ENCODE data around the gene SLC18A3.

The SLC18A3 gene

GRCh38 chr10:49610114-49610457, at the start of gene SLC18A3:
Gene SLC18A3 (plus strand): TSS chr10:49610310. CDS start chr10:49610741, 431 bp downstream.
- no peak within 1 kb of the TSS for H3K27ac Mint-ChIP-seq
- H3K36me3 Mint-ChIP-seq (ENCODE audit: low read depth) = peaks cover 1% of the 10 kb centered on the region
- peaks cover 71% of the 10 kb centered on the region for H3K27me3 Mint-ChIP-seq (ENCODE audit: low read depth)
- no peaks in the 10 kb centered on the region for H3K9me3 Mint-ChIP-seq
- H3K4me1 Mint-ChIP-seq (ENCODE audit: low read depth) = peaks cover 7% of the 10 kb centered on the region
- no peak for DNase-seq (ENCODE audit: low spot score)
- no peak within 1 kb of the TSS for H3K4me3 Mint-ChIP-seq

- Mint-ChIP-seq H3K9me3 (peaks cover 3% of the 10 kb centered on the region), H3K27me3 (ENCODE audit: low read depth) (no peaks in the 10 kb centered on the region), H3K4me1 (ENCODE audit: low read depth) (peaks cover 19% of the 10 kb centered on the region)
Observed at GRCh38 chr10:49560526-49560925, 49.6 kb upstream of the SLC18A3 start.

GRCh38 chr10:49562893-49563292, 47.2 kb upstream of the SLC18A3 start:
- H3K27me3 Mint-ChIP-seq (ENCODE audit: low read depth) = peaks cover 2% of the 10 kb centered on the region
- peaks cover 13% of the 10 kb centered on the region for H3K9me3 Mint-ChIP-seq
- H3K27ac Mint-ChIP-seq = peak overlapping the region; percentile 33
- no peak overlapping the region for H3K4me3 Mint-ChIP-seq
- peaks cover 27% of the 10 kb centered on the region for H3K4me1 Mint-ChIP-seq (ENCODE audit: low read depth)
- H3K36me3 Mint-ChIP-seq (ENCODE audit: low read depth) = peaks cover 4% of the 10 kb centered on the region
- DNase-seq (ENCODE audit: low spot score) = no peak

More at GRCh38 chr10:49560526-49560925, 49.6 kb upstream of the SLC18A3 start:
- H3K27ac Mint-ChIP-seq = no peak overlapping the region
- H3K4me3 Mint-ChIP-seq = no peak overlapping the region
- H3K36me3 Mint-ChIP-seq (ENCODE audit: low read depth) = no peaks in the 10 kb centered on the region
- DNase-seq (ENCODE audit: low spot score) = no peak

DNA sequence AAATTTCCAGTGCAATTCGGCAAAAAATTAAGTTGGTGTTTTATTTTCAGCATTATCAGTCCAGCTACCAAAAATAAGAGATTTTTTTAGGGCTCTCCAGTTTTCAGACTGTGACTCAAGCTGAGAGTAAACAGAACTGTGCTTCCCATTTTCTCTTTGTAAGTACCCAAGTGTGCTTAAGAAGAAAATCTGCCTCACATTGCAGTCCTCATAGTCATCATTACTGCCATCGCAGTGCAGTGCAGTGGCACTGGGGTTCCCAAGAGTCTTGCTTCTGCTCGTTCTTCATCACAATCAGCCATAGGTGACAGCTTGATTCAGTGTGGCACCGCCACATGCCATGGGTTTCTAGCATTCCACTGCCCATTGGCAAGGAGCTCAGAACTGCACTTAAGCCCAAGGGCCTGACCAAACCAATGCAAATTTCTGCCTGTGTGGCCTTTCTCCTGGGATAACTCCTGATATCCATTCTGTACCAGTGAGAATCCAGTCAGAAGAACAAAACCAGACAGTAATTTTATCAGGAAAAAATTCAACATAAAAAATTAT, 45.6 kb upstream of the SLC18A3 start:
- peaks cover 13% of the 10 kb centered on the region for H3K9me3 Mint-ChIP-seq
- no peak for DNase-seq (ENCODE audit: low spot score)
- H3K4me1 Mint-ChIP-seq (ENCODE audit: low read depth) = peaks cover 43% of the 10 kb centered on the region
- H3K27ac Mint-ChIP-seq = no peak overlapping the region
- H3K27me3 Mint-ChIP-seq (ENCODE audit: low read depth) = peaks cover 2% of the 10 kb centered on the region
- no peak overlapping the region for H3K4me3 Mint-ChIP-seq
- H3K36me3 Mint-ChIP-seq (ENCODE audit: low read depth) = peaks cover 4% of the 10 kb centered on the region

GRCh38 chr10:49567810-49568209, 42.3 kb upstream of the SLC18A3 start:
- H3K27me3 Mint-ChIP-seq (ENCODE audit: low read depth) = peaks cover 2% of the 10 kb centered on the region
- peaks cover 4% of the 10 kb centered on the region for H3K36me3 Mint-ChIP-seq (ENCODE audit: low read depth)
- H3K27ac Mint-ChIP-seq = peak overlapping the region; percentile 84
- peak overlapping the region; percentile 59 for H3K4me3 Mint-ChIP-seq
- no peak for DNase-seq (ENCODE audit: low spot score)
- peaks cover 13% of the 10 kb centered on the region for H3K9me3 Mint-ChIP-seq
- peaks cover 49% of the 10 kb centered on the region for H3K4me1 Mint-ChIP-seq (ENCODE audit: low read depth)

DNA sequence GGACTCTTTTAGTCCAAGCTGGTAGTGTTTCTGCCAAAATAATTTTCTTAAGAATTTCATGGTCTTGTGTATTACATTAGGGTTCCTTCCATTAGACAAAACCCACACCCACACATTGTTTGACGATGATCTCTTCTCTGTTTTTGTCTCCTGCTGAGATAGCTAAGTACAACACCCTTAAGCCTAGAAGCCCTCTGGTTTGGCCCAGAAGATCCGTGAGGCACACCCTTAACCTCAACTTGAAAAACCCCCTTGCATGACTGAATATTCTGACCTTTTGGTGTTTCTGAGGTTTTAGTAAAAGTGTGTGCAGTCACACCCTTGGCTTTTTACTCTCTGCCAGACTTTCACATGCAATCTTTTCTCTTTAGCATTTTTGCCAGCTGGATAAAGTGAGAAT, 41.9 kb upstream of the SLC18A3 start:
- DNase-seq (ENCODE audit: low spot score) = peak; percentile 47
- Mint-ChIP-seq H3K4me1 (ENCODE audit: low read depth) (peaks cover 49% of the 10 kb centered on the region), H3K36me3 (ENCODE audit: low read depth) (peaks cover 4% of the 10 kb centered on the region), H3K9me3 (peaks cover 13% of the 10 kb centered on the region), H3K27me3 (ENCODE audit: low read depth) (peaks cover 2% of the 10 kb centered on the region), H3K4me3 (peak overlapping the region; percentile 59), H3K27ac (peak overlapping the region; percentile 84)

DNA sequence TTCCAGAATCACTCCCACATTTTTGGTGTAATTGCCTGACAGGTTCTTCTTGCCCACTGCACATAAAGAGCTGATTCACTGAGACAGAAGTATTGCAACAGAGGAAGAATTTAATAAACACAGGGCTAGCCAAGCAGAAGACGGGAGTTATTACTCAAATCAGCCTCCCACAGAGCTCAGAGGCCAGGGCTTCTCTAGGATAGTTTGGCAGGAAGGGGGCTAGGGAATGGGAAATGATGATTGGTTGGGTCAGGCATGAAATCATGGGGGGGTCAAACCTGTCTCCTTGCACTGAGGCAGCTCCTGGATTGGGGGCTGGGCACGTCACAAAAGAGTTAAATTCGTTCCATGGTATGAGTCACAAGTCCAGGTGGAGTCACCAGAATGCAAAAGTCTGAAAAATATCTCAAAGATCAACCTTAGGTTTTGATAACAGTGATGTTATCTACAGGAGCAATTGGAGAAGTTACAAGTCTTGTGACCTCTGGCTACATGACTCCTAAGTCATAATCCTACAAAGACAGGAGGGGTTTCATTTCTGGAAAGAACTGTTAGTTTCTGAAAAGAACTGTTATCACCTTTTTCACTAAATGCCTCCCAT, 41.0 kb upstream of the SLC18A3 start:
- Mint-ChIP-seq H3K4me3 (peak overlapping the region; percentile 59), H3K27ac (peak overlapping the region; percentile 84), H3K27me3 (ENCODE audit: low read depth) (peaks cover 2% of the 10 kb centered on the region), H3K9me3 (peaks cover 13% of the 10 kb centered on the region), H3K36me3 (ENCODE audit: low read depth) (peaks cover 4% of the 10 kb centered on the region), H3K4me1 (ENCODE audit: low read depth) (peaks cover 55% of the 10 kb centered on the region)
- DNase-seq (ENCODE audit: low spot score) = peak; percentile 33

DNA sequence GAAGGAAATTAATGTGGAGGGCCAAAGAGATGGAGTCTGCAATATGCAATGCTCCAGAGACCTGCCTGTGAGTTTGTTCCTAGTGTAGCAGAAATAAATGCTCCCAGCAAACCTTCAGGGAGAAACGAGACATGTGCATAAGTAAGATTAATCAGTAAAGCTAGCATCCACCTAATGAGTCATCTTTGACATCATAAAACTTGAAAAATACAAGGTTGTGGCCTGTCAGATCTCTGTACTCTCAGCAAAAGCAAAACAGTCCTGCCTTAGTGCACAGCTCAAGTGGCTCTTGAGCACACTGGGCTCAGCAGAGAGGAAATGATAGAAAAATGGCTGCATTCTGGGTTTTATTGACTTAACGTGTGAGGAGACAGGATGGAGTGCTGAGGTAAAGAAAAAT, 38.7 kb upstream of the SLC18A3 start:
- no peak for DNase-seq (ENCODE audit: low spot score)
- Mint-ChIP-seq H3K4me3 (peak overlapping the region; percentile 14), H3K27ac (peak overlapping the region; percentile 59), H3K36me3 (ENCODE audit: low read depth) (peaks cover 4% of the 10 kb centered on the region), H3K4me1 (ENCODE audit: low read depth) (peaks cover 53% of the 10 kb centered on the region), H3K27me3 (ENCODE audit: low read depth) (no peaks in the 10 kb centered on the region), H3K9me3 (peaks cover 6% of the 10 kb centered on the region)

DNA sequence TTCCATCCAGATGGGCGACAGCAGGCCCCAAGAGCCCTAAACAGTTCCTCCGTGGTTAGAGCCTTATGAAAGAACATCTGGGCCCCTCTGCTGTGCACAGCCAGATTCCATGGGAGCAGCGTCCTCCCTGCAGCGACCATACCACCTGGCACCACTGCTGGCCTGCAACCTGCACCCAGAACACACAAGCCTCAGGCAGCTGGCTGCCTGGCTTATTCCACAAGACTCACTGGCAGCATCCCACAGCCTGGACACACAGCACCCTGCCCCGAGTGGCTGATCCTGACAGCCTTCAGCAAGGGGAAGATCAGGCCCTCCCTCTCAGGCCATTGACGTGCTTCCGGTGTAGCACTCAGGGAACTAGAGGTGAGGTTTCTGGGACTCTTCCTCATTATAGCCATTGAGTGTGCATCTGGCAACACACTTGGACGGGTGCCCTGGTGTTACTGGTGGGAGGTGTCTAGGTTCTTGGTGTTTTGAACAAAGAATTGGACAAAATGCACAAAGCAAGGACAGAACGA, 37.5 kb upstream of the SLC18A3 start:
- Mint-ChIP-seq H3K27me3 (ENCODE audit: low read depth) (no peaks in the 10 kb centered on the region), H3K36me3 (ENCODE audit: low read depth) (no peaks in the 10 kb centered on the region), H3K9me3 (no peaks in the 10 kb centered on the region), H3K4me1 (ENCODE audit: low read depth) (peaks cover 52% of the 10 kb centered on the region), H3K27ac (peak overlapping the region; percentile 34), H3K4me3 (peak overlapping the region; percentile 2)
- DNase-seq (ENCODE audit: low spot score) = no peak

DNA sequence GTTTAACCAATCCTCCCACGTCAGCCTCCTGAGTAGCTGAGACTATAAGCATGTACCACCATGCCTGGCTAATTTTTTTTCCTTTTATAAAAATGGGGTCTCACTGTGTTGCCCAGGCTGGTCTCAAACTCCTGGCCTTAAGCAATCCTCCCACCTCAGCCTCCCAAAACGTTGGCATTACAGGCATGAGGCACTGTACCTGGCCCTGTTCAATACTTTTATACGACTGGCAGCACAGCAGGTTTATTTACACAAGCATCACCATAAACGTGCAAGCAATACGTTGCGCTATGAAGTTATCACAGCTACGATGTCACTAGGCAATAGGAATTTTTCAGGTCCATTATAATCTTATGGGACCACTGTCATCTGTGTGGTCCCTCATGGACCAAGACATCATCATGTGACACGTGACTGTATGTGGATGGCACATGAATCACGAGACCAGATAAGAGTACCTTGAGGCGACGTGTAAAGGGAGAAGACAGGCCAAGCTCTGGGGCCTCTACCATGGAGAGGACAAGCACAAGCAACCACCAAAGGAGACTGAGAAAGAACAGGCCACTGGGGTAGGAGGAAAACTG, 34.5 kb upstream of the SLC18A3 start:
- no peak for DNase-seq (ENCODE audit: low spot score)
- Mint-ChIP-seq H3K4me1 (ENCODE audit: low read depth) (peaks cover 30% of the 10 kb centered on the region), H3K27ac (no peak overlapping the region), H3K36me3 (ENCODE audit: low read depth) (no peaks in the 10 kb centered on the region), H3K4me3 (no peak overlapping the region), H3K9me3 (no peaks in the 10 kb centered on the region), H3K27me3 (ENCODE audit: low read depth) (peaks cover 1% of the 10 kb centered on the region)

GRCh38 chr10:49577182-49577925, 32.8 kb upstream of the SLC18A3 start:
- H3K4me3 Mint-ChIP-seq = no peak overlapping the region
- no peak overlapping the region for H3K27ac Mint-ChIP-seq
- H3K4me1 Mint-ChIP-seq (ENCODE audit: low read depth) = peaks cover 29% of the 10 kb centered on the region
- DNase-seq (ENCODE audit: low spot score) = no peak
- no peaks in the 10 kb centered on the region for H3K9me3 Mint-ChIP-seq
- peaks cover 9% of the 10 kb centered on the region for H3K27me3 Mint-ChIP-seq (ENCODE audit: low read depth)
- no peaks in the 10 kb centered on the region for H3K36me3 Mint-ChIP-seq (ENCODE audit: low read depth)

- H3K27me3 Mint-ChIP-seq (ENCODE audit: low read depth) = peaks cover 15% of the 10 kb centered on the region
- DNase-seq (ENCODE audit: low spot score) = no peak
- no peaks in the 10 kb centered on the region for H3K9me3 Mint-ChIP-seq
- H3K4me3 Mint-ChIP-seq = no peak overlapping the region
- no peaks in the 10 kb centered on the region for H3K36me3 Mint-ChIP-seq (ENCODE audit: low read depth)
- H3K27ac Mint-ChIP-seq = no peak overlapping the region
- H3K4me1 Mint-ChIP-seq (ENCODE audit: low read depth) = peaks cover 24% of the 10 kb centered on the region
Observed at GRCh38 chr10:49578392-49578791, 31.7 kb upstream of the SLC18A3 start.

DNA sequence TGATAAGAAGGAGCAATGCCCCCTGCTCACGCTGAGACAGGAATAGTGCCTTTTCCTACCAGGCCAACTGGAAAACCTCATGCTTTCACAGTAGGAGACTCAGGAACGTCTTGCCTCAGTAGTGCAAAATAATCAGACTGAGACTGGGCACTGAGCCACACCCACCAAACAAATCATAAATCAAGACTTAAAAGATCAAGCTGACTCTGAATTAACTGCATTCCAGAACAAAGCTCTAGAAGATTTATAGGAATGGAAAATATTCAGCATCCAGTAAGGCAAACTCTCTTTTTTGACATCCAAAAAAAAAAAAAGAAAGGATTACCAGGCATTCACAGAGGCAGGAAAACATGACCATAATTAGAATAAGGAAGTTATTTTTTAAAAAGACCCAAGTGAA, 30.5 kb upstream of the SLC18A3 start:
- no peaks in the 10 kb centered on the region for H3K36me3 Mint-ChIP-seq (ENCODE audit: low read depth)
- no peak for DNase-seq (ENCODE audit: low spot score)
- H3K4me3 Mint-ChIP-seq = no peak overlapping the region
- H3K4me1 Mint-ChIP-seq (ENCODE audit: low read depth) = peaks cover 19% of the 10 kb centered on the region
- H3K9me3 Mint-ChIP-seq = no peaks in the 10 kb centered on the region
- peaks cover 23% of the 10 kb centered on the region for H3K27me3 Mint-ChIP-seq (ENCODE audit: low read depth)
- no peak overlapping the region for H3K27ac Mint-ChIP-seq

DNA sequence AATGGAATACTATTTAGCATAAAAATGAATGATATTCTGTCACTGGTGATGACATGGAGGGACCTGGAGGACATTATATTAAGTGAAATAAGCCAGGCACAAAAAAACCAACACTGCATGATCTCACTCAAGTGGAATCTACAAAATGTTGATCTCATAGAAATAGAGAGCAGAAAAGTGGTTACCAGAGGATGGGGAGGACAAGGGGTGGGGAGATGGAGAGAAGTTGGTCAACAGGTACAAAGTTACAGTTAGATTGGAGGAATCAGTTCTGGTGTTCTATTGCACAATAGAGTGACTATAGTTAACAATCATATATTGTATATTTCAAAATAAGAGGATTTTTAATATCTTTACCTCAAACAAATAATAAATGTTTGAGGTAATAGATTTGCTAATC, 24.7 kb upstream of the SLC18A3 start:
- DNase-seq (ENCODE audit: low spot score) = no peak
- H3K4me3 Mint-ChIP-seq = no peak overlapping the region
- peaks cover 13% of the 10 kb centered on the region for H3K4me1 Mint-ChIP-seq (ENCODE audit: low read depth)
- no peak overlapping the region for H3K27ac Mint-ChIP-seq
- peaks cover 6% of the 10 kb centered on the region for H3K9me3 Mint-ChIP-seq
- no peaks in the 10 kb centered on the region for H3K36me3 Mint-ChIP-seq (ENCODE audit: low read depth)
- H3K27me3 Mint-ChIP-seq (ENCODE audit: low read depth) = peaks cover 26% of the 10 kb centered on the region

Measured in T-helper 2 cell treated with Interferon-gamma antibody and Interleukin-4, amounts not matched to agents 5 μg/mL and 100 μg/mL, for 36 hours (primary cell).